H9 (cell line): Measurements from ENCODE around the gene ARHGAP15. TPM values are rescaled to one million over a fixed set of nuclear protein-coding genes. Genes with fewer than 3 reads are reported as not detected.

Source experiments
- DNase-seq: peaks from one replicate; pipeline ENCODE4 v3.0.0-alpha.2; 2017
- H2AFZ ChIP-seq: one replicate; pipeline ENCODE4 v1.6.1; 2013; ENCODE audit warnings: mild to moderate bottlenecking, low read length, control low read depth, moderate library complexity
- H2AK5ac ChIP-seq: 2 replicates; pipeline ENCODE4 v1.6.1; 2013; ENCODE audit warnings: low read length, control low read depth, mixed read lengths; ENCODE audit not compliant: insufficient read length
- H2BK120ac ChIP-seq: one replicate; pipeline ENCODE4 v1.6.1; 2013; ENCODE audit warnings: low read depth, mild to moderate bottlenecking, low read length, control low read depth, inconsistent platforms; ENCODE audit not compliant: poor library complexity, severe bottlenecking
- H2BK12ac ChIP-seq: 2 replicates; pipeline ENCODE4 v1.6.1; 2013; ENCODE audit warnings: low read length, control low read depth, mixed read lengths, low read depth; ENCODE audit not compliant: insufficient read length
- H2BK15ac ChIP-seq: 2 replicates; pipeline ENCODE4 v1.6.1; 2013; ENCODE audit warnings: low read depth, low read length, control low read depth
- H2BK20ac ChIP-seq: one replicate; pipeline ENCODE4 v1.6.1; 2013; ENCODE audit warnings: low read depth, mild to moderate bottlenecking, low read length, control low read depth, inconsistent platforms; ENCODE audit not compliant: poor library complexity, severe bottlenecking
- H2BK5ac ChIP-seq: 2 replicates; pipeline ENCODE4 v1.6.1; 2013; ENCODE audit warnings: low read length, control low read depth, mixed read lengths; ENCODE audit not compliant: insufficient read length
- H3K14ac ChIP-seq: 2 replicates; pipeline ENCODE4 v1.6.1; 2013; ENCODE audit warnings: low read length, control low read depth; ENCODE audit not compliant: insufficient read depth
- H3K18ac ChIP-seq: 2 replicates; pipeline ENCODE4 v1.6.1; 2013; ENCODE audit warnings: low read depth, mild to moderate bottlenecking, mixed read lengths, low read length, control low read depth; ENCODE audit not compliant: insufficient read length
- H3K23ac ChIP-seq: 2 replicates; pipeline ENCODE4 v1.6.1; 2013; ENCODE audit warnings: low read length, control low read depth, mixed read lengths, low read depth; ENCODE audit not compliant: insufficient read length
- H3K23me2 ChIP-seq: 2 replicates; pipeline ENCODE4 v1.6.1; 2013; ENCODE audit warnings: low read depth, mild to moderate bottlenecking, mixed read lengths, low read length, control low read depth; ENCODE audit not compliant: insufficient read length, poor library complexity, severe bottlenecking
- H3K27ac ChIP-seq: 2 replicates; pipeline ENCODE4 v1.5.1; 2013; ENCODE audit warnings: low read length, control low read depth, mixed read lengths, low read depth; ENCODE audit not compliant: insufficient read length
- H3K27me3 ChIP-seq: 2 replicates; pipeline ENCODE4 v1.6.1; 2013; ENCODE audit warnings: low read length, control low read depth, inconsistent platforms; ENCODE audit not compliant: insufficient read depth
- H3K4ac ChIP-seq: 2 replicates; pipeline ENCODE4 v1.6.1; 2013; ENCODE audit warnings: low read depth, mild to moderate bottlenecking, control low read depth, inconsistent platforms, low read length, moderate library complexity
- H3K4me1 ChIP-seq: 2 replicates; pipeline ENCODE4 v1.6.1; 2013; ENCODE audit warnings: low read length, control low read depth, inconsistent platforms; ENCODE audit not compliant: insufficient read depth
- H3K4me2 ChIP-seq: 2 replicates; pipeline ENCODE4 v1.6.1; 2013; ENCODE audit warnings: low read length, control low read depth, mixed read lengths; ENCODE audit not compliant: insufficient read length, insufficient read depth
- H3K56ac ChIP-seq: 2 replicates; pipeline ENCODE4 v1.6.1; 2013; ENCODE audit warnings: low read depth, mild to moderate bottlenecking, mixed read lengths, low read length, control low read depth; ENCODE audit not compliant: insufficient read length
- H3K79me1 ChIP-seq: 2 replicates; pipeline ENCODE4 v1.6.1; 2013; ENCODE audit warnings: low read depth, mild to moderate bottlenecking, moderate library complexity, low read length, control low read depth, inconsistent platforms; ENCODE audit not compliant: insufficient read depth, poor library complexity, severe bottlenecking
- H3K79me2 ChIP-seq: 2 replicates; pipeline ENCODE4 v1.6.1; 2013; ENCODE audit warnings: low read length, control low read depth, inconsistent platforms; ENCODE audit not compliant: insufficient read depth
- H3K9ac ChIP-seq: 2 replicates; pipeline ENCODE4 v1.6.1; 2013; ENCODE audit warnings: low read length, control low read depth, mixed read lengths; ENCODE audit not compliant: insufficient read length; ENCODE audit errors: extremely low read depth
- H3K9me3 ChIP-seq: one replicate; pipeline ENCODE4 v1.6.1; 2013; ENCODE audit warnings: low read depth, low read length, inconsistent platforms; ENCODE audit not compliant: control insufficient read depth
- H3T11ph ChIP-seq: one replicate; pipeline ENCODE4 v1.6.1; 2013; ENCODE audit warnings: mild to moderate bottlenecking, low read length, control low read depth, inconsistent platforms
- H4K20me1 ChIP-seq: one replicate; pipeline ENCODE4 v1.6.1; 2013; ENCODE audit not compliant: control insufficient read depth, insufficient read length, insufficient read depth
- H4K5ac ChIP-seq: 2 replicates; pipeline ENCODE4 v1.6.1; 2013; ENCODE audit warnings: low read depth, mild to moderate bottlenecking, mixed read lengths, low read length, control low read depth; ENCODE audit not compliant: insufficient read length
- H4K8ac ChIP-seq: replicated peaks from 2 replicates; pipeline ENCODE4 v1.6.1; 2013; ENCODE audit warnings: low read length, control low read depth, mixed read lengths, low read depth; ENCODE audit not compliant: insufficient read length
- H4K91ac ChIP-seq: 2 replicates; pipeline ENCODE4 v1.6.1; 2013; ENCODE audit warnings: low read depth, mild to moderate bottlenecking, moderate library complexity, mixed read lengths, low read length, control low read depth; ENCODE audit not compliant: insufficient read length
- H3K27ac Mint-ChIP-seq, 3 experiments: 2 replicates in 2 of 3; 3 replicates in 1 of 3; pipeline ENCODE4 v1.8.0; 2020 to 2021; ENCODE audit warnings: mixed read lengths in 3 of 3, mild to moderate bottlenecking in 1 of 3, moderate library complexity in 1 of 3
- H3K27me3 Mint-ChIP-seq: 2 replicates; pipeline ENCODE4 v1.8.0; 2021; ENCODE audit warnings: low read depth, mild to moderate bottlenecking, moderate library complexity, mixed read lengths
- H3K36me3 Mint-ChIP-seq, 3 experiments: 2 replicates in 2 of 3; 3 replicates in 1 of 3; pipeline ENCODE4 v1.8.0; 2020 to 2021; ENCODE audit warnings: low read depth in 3 of 3, mixed read lengths in 3 of 3; ENCODE audit not compliant: insufficient read depth in 1 of 3
- H3K4me1 Mint-ChIP-seq, 2 experiments: 2 replicates each; pipeline ENCODE4 v1.8.0; 2020; ENCODE audit warnings: mixed read lengths in 2 of 2
- H3K4me3 Mint-ChIP-seq, 2 experiments: 2 replicates in 1 of 2; 3 replicates in 1 of 2; pipeline ENCODE4 v1.8.0; 2020 to 2021; ENCODE audit warnings: mild to moderate bottlenecking in 2 of 2, mixed read lengths in 2 of 2, moderate library complexity in 1 of 2
- H3K9me3 Mint-ChIP-seq, 2 experiments: 2 replicates in 1 of 2; 3 replicates in 1 of 2; pipeline ENCODE4 v1.8.0; 2020; ENCODE audit warnings: mild to moderate bottlenecking in 2 of 2, mixed read lengths in 2 of 2, moderate library complexity in 1 of 2
- WGBS: extraction: QIAGEN DNeasy Blood & Tissue Kit; methylation state at CpG from one replicate; pipeline ENCODE4 v1.1.7; 2013; ENCODE audit warnings: missing lambda C conversion rate, low lambda C conversion rate, mixed read lengths; ENCODE audit not compliant: insufficient read length; ENCODE audit errors: extremely low coverage; 5-methylcytosine and 5-hydroxymethylcytosine counted together
- total RNA-seq: library from RNA; stranded (reverse); gene quantifications from 2 replicates; pipeline ENCODE4 v1.2.1, GENCODE V29; 2021
- TF ChIP-seq, protein P1 (sequence below): fragments of 200-600 bp; sonication (generic); conservative IDR thresholded peaks from 3 replicates; pipeline ENCODE4 v1.8.0; 2021; ENCODE audit warnings: antibody characterized with exemption, mild to moderate bottlenecking

Gene ARHGAP15
- total RNA-seq, 1 experiment from 2014 or later, result not detected

DNA sequence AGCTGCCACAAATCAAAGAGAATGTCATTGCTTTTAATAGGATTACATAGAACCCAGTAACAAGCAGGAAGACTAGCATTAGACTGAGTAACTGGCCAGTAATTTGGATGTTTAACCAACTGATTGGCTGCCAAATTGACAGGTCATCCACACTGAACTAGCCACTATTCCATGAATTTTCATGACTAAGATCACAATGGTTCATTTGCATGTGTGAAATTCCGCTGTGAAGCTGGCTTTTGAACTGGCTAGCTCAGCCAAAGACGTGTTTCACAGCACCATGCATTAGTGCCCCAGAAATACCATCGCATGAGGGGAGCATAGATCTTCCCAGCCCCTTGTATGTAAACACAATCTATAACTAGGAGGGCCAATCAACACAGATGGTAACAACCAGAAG is 649.8 kb downstream of the ARHGAP15 start:
- peaks cover 10% of the 10 kb centered on the region; the same call in 1 of the 2 replicates for H3K4me1 ChIP-seq
- peak; percentile 44 for DNase-seq

More for the DNA sequence above, 649.8 kb downstream of the ARHGAP15 start:
- H4K91ac ChIP-seq, result no peak overlapping the region
- H3K9me3 ChIP-seq, result no peaks in the 10 kb centered on the region
- no peak overlapping the region for H3K4me2 ChIP-seq
- no CpG with 5 or more reads among the region's 3 CpGs for WGBS
- H3K56ac ChIP-seq, result no peak overlapping the region
- no peak overlapping the region for H3K27ac ChIP-seq
- no peak overlapping the region for H3K9ac ChIP-seq
- no peak overlapping the region for H3K18ac ChIP-seq
- no peak overlapping the region for H4K5ac ChIP-seq
- no peak overlapping the region for H3T11ph ChIP-seq
- no peak overlapping the region for H2BK12ac ChIP-seq
- no peak overlapping the region for H2BK120ac ChIP-seq
- H4K8ac ChIP-seq, result no peak overlapping the region
- no peak overlapping the region for H3K27ac Mint-ChIP-seq
- H3K23ac ChIP-seq, result no peak overlapping the region
- no peak overlapping the region for H2BK15ac ChIP-seq
- H3K4me3 Mint-ChIP-seq, result no peak overlapping the region
- H3K23me2 ChIP-seq, result no peaks in the 10 kb centered on the region
- H3K4ac ChIP-seq, result no peak overlapping the region
- no peak overlapping the region for H2BK5ac ChIP-seq
- H3K4me1 Mint-ChIP-seq, result peaks cover 28 to 31% of the 10 kb centered on the region in 2 experiments
- H3K27me3 ChIP-seq, result no peaks in the 10 kb centered on the region
- no peak overlapping the region for H2AK5ac ChIP-seq
- H3K27me3 Mint-ChIP-seq, result peaks cover 1% of the 10 kb centered on the region; the same call in 1 of the 2 replicates
- H3K79me2 ChIP-seq, result no peaks in the 10 kb centered on the region
- H2AFZ ChIP-seq, result no peak overlapping the region
- H3K79me1 ChIP-seq, result no peaks in the 10 kb centered on the region
- H3K36me3 Mint-ChIP-seq, result 0 out of 7 replicates have a peak, but pooled peaks cover 0 to 2% (median 0%) of the 10 kb centered on the region in 3 experiments
- TF ChIP-seq, protein P1, sequence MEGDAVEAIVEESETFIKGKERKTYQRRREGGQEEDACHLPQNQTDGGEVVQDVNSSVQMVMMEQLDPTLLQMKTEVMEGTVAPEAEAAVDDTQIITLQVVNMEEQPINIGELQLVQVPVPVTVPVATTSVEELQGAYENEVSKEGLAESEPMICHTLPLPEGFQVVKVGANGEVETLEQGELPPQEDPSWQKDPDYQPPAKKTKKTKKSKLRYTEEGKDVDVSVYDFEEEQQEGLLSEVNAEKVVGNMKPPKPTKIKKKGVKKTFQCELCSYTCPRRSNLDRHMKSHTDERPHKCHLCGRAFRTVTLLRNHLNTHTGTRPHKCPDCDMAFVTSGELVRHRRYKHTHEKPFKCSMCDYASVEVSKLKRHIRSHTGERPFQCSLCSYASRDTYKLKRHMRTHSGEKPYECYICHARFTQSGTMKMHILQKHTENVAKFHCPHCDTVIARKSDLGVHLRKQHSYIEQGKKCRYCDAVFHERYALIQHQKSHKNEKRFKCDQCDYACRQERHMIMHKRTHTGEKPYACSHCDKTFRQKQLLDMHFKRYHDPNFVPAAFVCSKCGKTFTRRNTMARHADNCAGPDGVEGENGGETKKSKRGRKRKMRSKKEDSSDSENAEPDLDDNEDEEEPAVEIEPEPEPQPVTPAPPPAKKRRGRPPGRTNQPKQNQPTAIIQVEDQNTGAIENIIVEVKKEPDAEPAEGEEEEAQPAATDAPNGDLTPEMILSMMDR, result no peak
- H3K9me3 Mint-ChIP-seq, result no peaks in the 10 kb centered on the region
- no peak overlapping the region for H3K14ac ChIP-seq
- no peak overlapping the region for H2BK20ac ChIP-seq
- no peaks in the 10 kb centered on the region for H4K20me1 ChIP-seq
